Activated gamma-delta T cell treated with Interleukin-2 at 50 U/mL for 16 hours (primary cell): ENCODE results near the gene ADAMTS6.

Experiments
- DNase-seq: peaks from one replicate; pipeline ENCODE4 v3.0.0-alpha.2; 2020

ADAMTS6 gene

DNA sequence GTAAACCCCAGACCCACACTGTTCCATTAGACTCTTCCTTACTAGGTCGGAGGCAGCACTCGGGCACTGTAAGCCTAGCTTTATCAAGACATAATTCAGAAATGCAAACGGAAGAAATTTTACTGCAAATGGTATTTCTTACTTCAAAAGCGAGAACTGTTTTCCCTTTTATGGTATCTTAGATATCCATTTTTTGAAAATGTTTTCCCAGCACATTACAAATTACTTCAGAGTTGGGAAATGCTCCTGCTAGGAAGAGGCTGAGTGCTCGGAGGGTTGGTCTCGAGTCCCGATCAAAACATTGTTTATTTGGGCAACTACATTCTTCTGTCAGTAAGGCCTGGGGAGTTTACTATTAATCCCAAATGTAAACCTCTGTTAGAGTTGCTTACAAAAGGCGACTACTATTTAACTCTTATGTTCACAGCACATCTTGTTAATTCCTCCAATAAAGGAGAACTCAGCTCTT is 380.1 kb downstream of the ADAMTS6 start:
- no peak for DNase-seq

DNA sequence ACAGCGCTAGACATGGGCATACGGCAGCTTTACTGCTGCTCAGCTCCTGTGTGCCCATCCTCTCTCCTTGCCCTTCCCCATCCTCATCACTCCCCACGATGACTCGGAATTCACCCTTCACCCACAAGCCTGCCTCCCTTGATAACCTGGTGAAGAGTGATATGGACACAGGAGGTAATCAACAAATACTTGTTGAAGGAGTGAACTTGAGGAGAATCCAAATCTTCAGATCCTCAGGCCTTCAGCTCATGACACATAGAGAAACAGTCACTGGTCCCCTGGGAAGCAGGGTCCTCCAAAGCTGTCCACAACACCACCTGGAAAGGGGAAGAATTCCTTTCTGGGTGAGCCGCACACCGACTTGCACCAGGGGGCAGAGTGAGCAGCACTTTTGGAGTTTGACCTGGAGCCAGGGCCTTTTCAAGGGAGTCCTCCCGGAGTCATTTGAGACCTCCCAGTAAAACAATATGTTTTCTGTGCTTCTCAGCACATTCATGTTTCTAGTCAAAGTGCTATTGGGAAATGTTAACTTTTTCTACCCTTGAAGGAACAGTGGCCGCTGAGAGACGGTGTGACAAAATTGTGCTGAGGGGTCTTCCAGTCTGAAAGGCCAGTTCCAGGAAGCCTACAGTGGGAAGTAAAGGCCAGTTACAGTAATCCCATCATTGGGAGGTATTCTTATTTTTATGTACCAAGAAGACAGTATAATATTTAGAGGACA is 380.6 kb downstream of the ADAMTS6 start:
- no peak for DNase-seq
